Activated naive CD4-positive, alpha-beta T cell treated with anti-CD3 and anti-CD28 coated beads for 36 hours (primary cell): ENCODE data around the gene ALDH1L1. TPM values are rescaled to one million over a fixed set of nuclear protein-coding genes. Genes with fewer than 3 reads are reported as not detected.

ENCODE experiments used
- CTCF ChIA-PET: fragments of 350-600 bp; sonication (Branson Sonifier 250); formaldehyde crosslinking; loops from one replicate; lab custom pipeline; 2021; ENCODE audit warnings: antibody characterized with exemption; lab: Charles Lee
- DNase-seq: peaks from one replicate; pipeline ENCODE4 v3.0.0-alpha.2; 2020
- H3K27ac Mint-ChIP-seq: one replicate; pipeline ENCODE4 v1.8.0; 2021; ENCODE audit warnings: mild to moderate bottlenecking, mixed read lengths
- H3K27me3 Mint-ChIP-seq: one replicate; pipeline ENCODE4 v1.8.0; 2021; ENCODE audit warnings: low read depth, mixed read lengths
- H3K36me3 Mint-ChIP-seq: one replicate; pipeline ENCODE4 v1.8.0; 2021; ENCODE audit warnings: low read depth, mixed read lengths
- H3K4me1 Mint-ChIP-seq: one replicate; pipeline ENCODE4 v1.8.0; 2021; ENCODE audit warnings: low read depth, mixed read lengths
- H3K4me3 Mint-ChIP-seq: one replicate; pipeline ENCODE4 v1.8.0; 2021; ENCODE audit warnings: mild to moderate bottlenecking, moderate library complexity, mixed read lengths
- H3K9me3 Mint-ChIP-seq: one replicate; pipeline ENCODE4 v1.8.0; 2021; ENCODE audit warnings: mixed read lengths
- intact Hi-C: fragments of 100-400 bp; cut with micrococcal nuclease; formaldehyde crosslinking; loops from one replicate; pipeline ENCODE4 v1.15.1; 2023
- total RNA-seq, 2 experiments: library from RNA; stranded (reverse); gene quantifications; one replicate each; pipeline ENCODE4 v1.2.3, GENCODE V29; 2021

Gene ALDH1L1
- total RNA-seq, 2 experiments from 2014 or later = not detected

- intact Hi-C loops = no loop called here
- Mint-ChIP-seq H3K4me1 (no peaks in the 10 kb centered on the region), H3K36me3 (no peaks in the 10 kb centered on the region), H3K27ac (no peak overlapping the region), H3K27me3 (no peaks in the 10 kb centered on the region), H3K9me3 (no peaks in the 10 kb centered on the region), H3K4me3 (no peak overlapping the region)
- DNase-seq = no peak
- CTCF ChIA-PET = interaction anchor here (0.6 to 1.4 kb wide), 2 partner anchors 53 to 81 kb away, joined by 3 read pairs; no protein-coding TSS in a partner anchor
Measured at GRCh38 chr3:126117786-126118185, 62.6 kb downstream of the ALDH1L1 start.

- H3K27me3 Mint-ChIP-seq = no peaks in the 10 kb centered on the region
- H3K36me3 Mint-ChIP-seq = no peaks in the 10 kb centered on the region
- H3K9me3 Mint-ChIP-seq = no peaks in the 10 kb centered on the region
- no peak for DNase-seq
- H3K4me3 Mint-ChIP-seq = no peak overlapping the region
- CTCF ChIA-PET = interaction anchor here (0.6 to 1.4 kb wide), 2 partner anchors 52 to 82 kb away, joined by 3 read pairs; no protein-coding TSS in a partner anchor
- no peaks in the 10 kb centered on the region for H3K4me1 Mint-ChIP-seq
- intact Hi-C loops = no loop called here
- H3K27ac Mint-ChIP-seq = no peak overlapping the region
Measured at GRCh38 chr3:126117212-126117611, 63.2 kb downstream of the ALDH1L1 start.

GRCh38 chr3:126116526-126116925 lies 63.9 kb downstream of the ALDH1L1 start:
- Mint-ChIP-seq H3K4me1 (no peaks in the 10 kb centered on the region), H3K4me3 (no peak overlapping the region), H3K27ac (no peak overlapping the region), H3K36me3 (no peaks in the 10 kb centered on the region), H3K9me3 (no peaks in the 10 kb centered on the region), H3K27me3 (no peaks in the 10 kb centered on the region)
- no peak for DNase-seq
- intact Hi-C loops = no loop called here
- CTCF ChIA-PET = interaction anchor here (1.5 kb wide), 1 partner anchor 18 kb away, joined by 4 read pairs; no protein-coding TSS in a partner anchor

- DNase-seq = no peak
- H3K27me3 Mint-ChIP-seq = no peaks in the 10 kb centered on the region
- H3K36me3 Mint-ChIP-seq = no peaks in the 10 kb centered on the region
- CTCF ChIA-PET = interaction anchor here (1.5 kb wide), 1 partner anchor 20 kb away, joined by 4 read pairs; no protein-coding TSS in a partner anchor
- no peak overlapping the region for H3K27ac Mint-ChIP-seq
- H3K4me1 Mint-ChIP-seq = no peaks in the 10 kb centered on the region
- no peaks in the 10 kb centered on the region for H3K9me3 Mint-ChIP-seq
- no peak overlapping the region for H3K4me3 Mint-ChIP-seq
- intact Hi-C loops = no loop called here
Measured at GRCh38 chr3:126114443-126115386, 65.7 kb downstream of the ALDH1L1 start.

- intact Hi-C loops = no loop called here
- Mint-ChIP-seq H3K4me3 (no peak overlapping the region), H3K9me3 (no peaks in the 10 kb centered on the region)
Measured at GRCh38 chr3:126113733-126114442, 66.5 kb downstream of the ALDH1L1 start.

GRCh38 chr3:126113238-126113555 lies 67.2 kb downstream of the ALDH1L1 start:
- Mint-ChIP-seq H3K4me3 (no peak overlapping the region), H3K4me1 (no peaks in the 10 kb centered on the region), H3K36me3 (no peaks in the 10 kb centered on the region), H3K27ac (no peak overlapping the region), H3K27me3 (no peaks in the 10 kb centered on the region), H3K9me3 (no peaks in the 10 kb centered on the region)
- CTCF ChIA-PET = no interaction called here
- intact Hi-C loops = no loop called here
- DNase-seq = no peak

More at GRCh38 chr3:126113733-126114442, 66.5 kb downstream of the ALDH1L1 start:
- CTCF ChIA-PET = no interaction called here
- Mint-ChIP-seq H3K36me3 (no peaks in the 10 kb centered on the region), H3K27ac (no peak overlapping the region), H3K27me3 (no peaks in the 10 kb centered on the region), H3K4me1 (no peaks in the 10 kb centered on the region)
- DNase-seq = no peak

- Mint-ChIP-seq H3K27me3 (no peaks in the 10 kb centered on the region), H3K27ac (no peak overlapping the region), H3K36me3 (no peaks in the 10 kb centered on the region), H3K4me3 (no peak overlapping the region), H3K4me1 (no peaks in the 10 kb centered on the region), H3K9me3 (no peaks in the 10 kb centered on the region)
- DNase-seq = no peak
- intact Hi-C loops = no loop called here
- CTCF ChIA-PET = no interaction called here
Measured at GRCh38 chr3:126112531-126113237, 67.7 kb downstream of the ALDH1L1 start.

GRCh38 chr3:126111566-126112475 lies 68.6 kb downstream of the ALDH1L1 start:
- intact Hi-C loops = no loop called here
- CTCF ChIA-PET = no interaction called here
- Mint-ChIP-seq H3K27ac (no peak overlapping the region), H3K4me1 (no peaks in the 10 kb centered on the region), H3K4me3 (no peak overlapping the region), H3K27me3 (no peaks in the 10 kb centered on the region), H3K9me3 (no peaks in the 10 kb centered on the region), H3K36me3 (no peaks in the 10 kb centered on the region)
- no peak for DNase-seq

- intact Hi-C loops = no loop called here
- no peak overlapping the region for H3K4me3 Mint-ChIP-seq
- no peaks in the 10 kb centered on the region for H3K9me3 Mint-ChIP-seq
- H3K27me3 Mint-ChIP-seq = no peaks in the 10 kb centered on the region
- H3K36me3 Mint-ChIP-seq = no peaks in the 10 kb centered on the region
- H3K27ac Mint-ChIP-seq = no peak overlapping the region
- CTCF ChIA-PET = no interaction called here
- no peak for DNase-seq
- no peaks in the 10 kb centered on the region for H3K4me1 Mint-ChIP-seq
Measured at GRCh38 chr3:126111126-126111551, 69.2 kb downstream of the ALDH1L1 start.

GRCh38 chr3:126110431-126111125 lies 69.8 kb downstream of the ALDH1L1 start:
- CTCF ChIA-PET = no interaction called here
- Mint-ChIP-seq H3K4me3 (no peak overlapping the region), H3K27ac (no peak overlapping the region), H3K9me3 (no peaks in the 10 kb centered on the region), H3K36me3 (no peaks in the 10 kb centered on the region), H3K27me3 (no peaks in the 10 kb centered on the region), H3K4me1 (no peaks in the 10 kb centered on the region)
- DNase-seq = no peak
- intact Hi-C loops = no loop called here

GRCh38 chr3:126109880-126110235 lies 70.5 kb downstream of the ALDH1L1 start:
- intact Hi-C loops = no loop called here
- no peak for DNase-seq
- CTCF ChIA-PET = no interaction called here
- Mint-ChIP-seq H3K36me3 (no peaks in the 10 kb centered on the region), H3K9me3 (no peaks in the 10 kb centered on the region), H3K27me3 (no peaks in the 10 kb centered on the region), H3K4me3 (no peak overlapping the region), H3K27ac (no peak overlapping the region), H3K4me1 (no peaks in the 10 kb centered on the region)
